ENCODE data around the gene TMX3.

TMX3 gene, protein sequence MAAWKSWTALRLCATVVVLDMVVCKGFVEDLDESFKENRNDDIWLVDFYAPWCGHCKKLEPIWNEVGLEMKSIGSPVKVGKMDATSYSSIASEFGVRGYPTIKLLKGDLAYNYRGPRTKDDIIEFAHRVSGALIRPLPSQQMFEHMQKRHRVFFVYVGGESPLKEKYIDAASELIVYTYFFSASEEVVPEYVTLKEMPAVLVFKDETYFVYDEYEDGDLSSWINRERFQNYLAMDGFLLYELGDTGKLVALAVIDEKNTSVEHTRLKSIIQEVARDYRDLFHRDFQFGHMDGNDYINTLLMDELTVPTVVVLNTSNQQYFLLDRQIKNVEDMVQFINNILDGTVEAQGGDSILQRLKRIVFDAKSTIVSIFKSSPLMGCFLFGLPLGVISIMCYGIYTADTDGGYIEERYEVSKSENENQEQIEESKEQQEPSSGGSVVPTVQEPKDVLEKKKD

GRCh38 chr18:68714712-68715496, at the start of gene TMX3:
Gene TMX3, minus strand, starts transcription at chr18:68715108. Its CDS starts 127 bp downstream, at chr18:68714981.
- peak; percentile 93 for DNase-seq (ENCODE audit: low spot score)

DNA sequence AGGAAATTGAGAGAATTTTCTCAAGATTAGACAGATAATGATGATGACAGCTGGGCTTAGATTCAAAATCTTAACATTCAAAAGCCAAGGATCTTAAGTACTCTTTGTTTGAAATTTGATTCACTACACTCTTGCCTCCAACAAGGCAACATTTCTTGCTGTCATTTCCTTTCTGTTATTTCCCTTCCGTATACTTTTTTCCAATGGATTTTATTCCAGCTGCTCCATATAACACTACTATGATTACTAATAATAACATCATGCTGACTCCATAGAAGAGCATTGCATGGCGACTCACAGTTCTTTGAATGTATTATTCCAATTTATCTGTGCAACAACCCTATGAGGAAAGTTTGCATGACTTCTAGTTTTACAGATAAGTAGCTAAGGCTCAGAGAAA, 49.1 kb upstream of the TMX3 start:
- no peak for DNase-seq (ENCODE audit: low spot score)

DNA sequence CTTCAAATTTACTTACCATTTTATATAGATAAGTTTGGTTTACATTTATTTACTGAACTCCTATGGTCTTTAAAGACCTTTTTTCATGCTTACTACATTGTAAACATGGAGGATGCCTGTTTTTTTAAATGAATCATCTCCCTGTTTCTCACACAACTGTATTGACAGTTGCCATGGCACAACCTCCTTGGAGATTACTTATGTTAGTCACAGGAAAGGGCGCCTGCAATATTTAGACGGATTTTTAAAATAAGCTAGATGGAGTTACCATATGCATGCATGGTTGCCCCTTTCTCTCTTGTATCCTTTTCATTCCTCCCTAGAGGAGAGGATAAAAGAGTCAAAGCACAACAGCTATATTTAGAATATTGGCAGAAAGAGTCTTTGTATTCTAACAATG, 48.2 kb upstream of the TMX3 start:
- no peak for DNase-seq (ENCODE audit: low spot score)

GRCh38 chr18:68759308-68759707, 44.4 kb upstream of the TMX3 start:
- DNase-seq (ENCODE audit: low spot score): no peak

DNA sequence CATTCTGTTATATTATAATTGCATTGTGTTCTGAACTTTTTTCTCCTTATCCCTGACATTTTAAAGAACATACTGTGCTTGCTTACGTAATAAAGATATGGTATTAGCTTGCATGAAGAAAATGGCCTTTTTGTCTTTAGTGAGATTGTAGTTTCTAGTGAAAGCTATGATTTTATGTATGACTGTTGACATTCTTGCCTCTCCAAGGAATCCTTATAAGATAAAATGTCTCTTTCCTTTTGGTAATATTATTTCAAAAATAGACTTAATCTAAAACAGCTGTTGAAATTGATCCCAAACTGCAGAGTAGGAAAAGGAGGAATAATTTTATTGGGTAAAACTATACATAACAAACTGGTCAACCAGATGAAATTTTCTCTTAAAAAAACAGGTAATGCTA, 42.2 kb upstream of the TMX3 start:
- no peak for DNase-seq (ENCODE audit: low spot score)

- DNase-seq (ENCODE audit: low spot score): no peak
These were observed 27.3 kb upstream of the TMX3 start for GRCh38 chr18:68742206-68742605.

DNA sequence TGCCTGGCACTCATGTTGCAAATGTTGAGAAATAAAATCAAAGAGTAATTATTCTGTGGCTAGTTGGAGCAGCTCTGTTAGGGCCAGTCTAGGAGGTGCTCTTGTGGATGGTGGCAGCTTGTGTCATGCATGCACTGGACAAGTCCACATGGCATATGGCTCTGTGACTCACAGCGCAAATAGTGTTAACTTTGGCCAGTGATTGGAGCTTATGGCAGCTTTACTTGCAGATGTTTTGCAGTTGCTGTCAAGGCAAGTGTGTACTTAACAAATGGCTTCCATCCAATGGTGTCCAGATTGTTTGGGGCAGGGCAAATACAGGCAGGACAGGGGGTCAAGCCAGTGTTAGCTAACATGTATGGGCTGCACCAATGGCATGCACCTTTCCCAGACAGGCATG, 26.1 kb upstream of the TMX3 start:
- DNase-seq (ENCODE audit: low spot score): no peak

- no peak for DNase-seq (ENCODE audit: low spot score)
These were observed 24.6 kb upstream of the TMX3 start for GRCh38 chr18:68739462-68739861.

DNA sequence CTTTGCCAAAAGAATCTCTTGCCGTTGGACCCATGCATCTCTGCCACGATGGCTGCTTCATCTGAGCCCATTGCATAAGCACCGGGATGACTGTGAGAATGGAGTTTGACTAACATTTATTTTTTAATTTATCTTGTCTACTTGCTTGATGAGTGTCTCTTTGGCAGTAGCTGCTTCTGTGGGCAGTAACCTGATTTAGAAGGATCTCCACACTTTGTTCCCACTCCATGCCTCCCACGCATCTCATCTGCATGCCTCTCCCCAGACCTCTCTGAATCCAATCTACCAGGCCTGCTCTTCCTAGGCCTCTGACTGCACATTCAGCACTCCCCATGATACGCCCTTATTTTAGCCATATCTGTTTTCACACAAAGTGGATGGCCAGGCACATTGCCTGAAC, 23.7 kb upstream of the TMX3 start:
- no peak for DNase-seq (ENCODE audit: low spot score)

- DNase-seq (ENCODE audit: low spot score): peak; percentile 50
These were observed 20.8 kb upstream of the TMX3 start for GRCh38 chr18:68735483-68736343.

DNA sequence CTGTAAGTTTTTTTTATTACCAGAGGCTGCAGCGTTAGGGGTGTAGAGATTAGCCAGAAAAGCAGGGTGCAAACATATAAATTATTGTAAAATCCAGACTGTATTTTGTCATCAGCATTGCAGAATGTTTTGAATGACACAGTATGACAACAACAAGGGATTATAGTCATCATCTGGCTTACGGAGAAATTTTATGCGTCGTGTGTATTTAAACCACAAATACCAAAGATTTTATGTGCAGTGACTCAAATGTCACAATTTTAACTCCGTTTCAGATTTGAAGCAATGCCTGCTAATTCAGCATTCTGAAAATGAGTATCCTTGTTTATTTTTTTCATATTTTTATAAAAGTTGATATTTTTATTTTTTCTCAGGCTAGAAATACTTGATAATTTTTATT, 19.4 kb upstream of the TMX3 start:
- no peak for DNase-seq (ENCODE audit: low spot score)

GRCh38 chr18:68733707-68734106, 18.8 kb upstream of the TMX3 start:
- no peak for DNase-seq (ENCODE audit: low spot score)

- DNase-seq (ENCODE audit: low spot score): no peak
These were observed 13.3 kb upstream of the TMX3 start for GRCh38 chr18:68728081-68728700.

DNA sequence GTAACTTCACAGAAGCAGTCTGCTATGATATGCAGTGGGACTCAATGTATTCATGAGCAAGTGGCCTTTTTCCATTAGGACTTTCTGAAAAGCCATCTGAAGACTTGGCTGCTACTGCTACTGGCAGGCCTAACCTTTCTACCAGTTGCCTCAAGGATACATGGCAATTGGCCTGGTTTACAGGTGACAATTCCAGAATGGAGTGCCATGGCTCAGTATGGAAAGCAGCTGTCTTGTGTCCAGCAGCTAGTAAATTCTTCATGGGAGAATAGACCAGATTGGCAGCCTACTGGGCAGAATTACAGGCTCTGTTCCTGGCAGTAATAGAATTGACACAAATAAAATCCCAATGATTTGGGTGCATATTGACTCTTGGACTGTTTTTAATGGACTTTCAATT, 12.6 kb upstream of the TMX3 start:
- no peak for DNase-seq (ENCODE audit: low spot score)

- DNase-seq (ENCODE audit: low spot score): no peak
These were observed 10.4 kb upstream of the TMX3 start for GRCh38 chr18:68725346-68725745.

- DNase-seq (ENCODE audit: low spot score): no peak
These were observed 9.1 kb upstream of the TMX3 start for GRCh38 chr18:68724021-68724420.

DNA sequence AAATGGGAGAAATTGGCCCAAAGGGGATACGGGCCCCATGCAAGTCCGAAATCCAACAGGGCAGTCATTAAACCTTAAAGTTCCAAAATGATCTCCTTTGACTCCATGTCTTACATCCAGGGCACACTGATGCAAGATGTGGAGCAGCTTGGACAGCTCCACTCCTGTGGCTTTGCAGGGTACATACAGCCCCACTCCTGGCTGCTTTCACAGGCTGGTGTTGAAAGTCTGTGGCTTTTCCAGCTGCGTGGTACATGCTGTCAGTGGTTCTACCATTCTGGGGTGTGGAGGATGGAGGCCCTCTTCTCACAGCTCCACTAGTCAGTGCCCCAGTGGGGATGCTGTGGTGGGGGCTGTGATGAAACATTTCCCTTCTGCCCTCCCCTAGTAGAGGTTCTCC, 8.6 kb upstream of the TMX3 start:
- DNase-seq (ENCODE audit: low spot score): no peak

- DNase-seq (ENCODE audit: low spot score): no peak
These were observed 7.9 kb upstream of the TMX3 start for GRCh38 chr18:68722821-68723220.

- DNase-seq (ENCODE audit: low spot score): peak; percentile 44
These were observed 7.0 kb upstream of the TMX3 start for GRCh38 chr18:68721681-68722583.

- peak; percentile 7 for DNase-seq (ENCODE audit: low spot score)
These were observed 569 bp downstream of the TMX3 start for GRCh38 chr18:68714366-68714711.

GRCh38 chr18:68713796-68714195, 1.1 kb downstream of the TMX3 start:
- no peak for DNase-seq (ENCODE audit: low spot score)

Data from CD4-positive, alpha-beta T cell treated with Interleukin-2 at 100 ng/mL for 4 hours (primary cell).